ENCODE measurements around the gene AKNA. TPM values are rescaled to one million over a fixed set of nuclear protein-coding genes. Genes with fewer than 3 reads are reported as not detected.
"Not testable (repeated sequence)": the region's sequence is repeated elsewhere in the genome, so short reads cannot be mapped to it uniquely, and the experiment has no call there.

Gene AKNA
- total RNA-seq, 1 donor from 2014 or later = 7.1 TPM

- no peak for DNase-seq (ENCODE audit: missing footprints)
- no peak for ATAC-seq
- intact Hi-C loops (cut with DNase I) = no loop called here
Observed at GRCh38 chr9:114334490-114334889, 53.3 kb downstream of the AKNA start.

GRCh38 chr9:114333718-114334117 is 54.1 kb downstream of the AKNA start:
- ATAC-seq; intact Hi-C loops (cut with DNase I); DNase-seq (ENCODE audit: missing footprints): not testable (repeated sequence)

GRCh38 chr9:114332474-114333040 is 55.2 kb downstream of the AKNA start:
- intact Hi-C loops (cut with DNase I); DNase-seq (ENCODE audit: missing footprints); ATAC-seq: not testable (repeated sequence)

GRCh38 chr9:114331229-114332195 is 56.3 kb downstream of the AKNA start:
- DNase-seq (ENCODE audit: missing footprints); intact Hi-C loops (cut with DNase I); ATAC-seq: not testable (repeated sequence)

- intact Hi-C loops (cut with DNase I) = no loop called here
- ATAC-seq = no peak
Observed at GRCh38 chr9:114330636-114331035, 57.1 kb downstream of the AKNA start.

GRCh38 chr9:114329625-114330022 is 58.2 kb downstream of the AKNA start, which contains the start of gene ORM2:
Gene ORM2 (plus strand): TSS chr9:114329869. CDS start chr9:114329905, 36 bp downstream.
- ATAC-seq; DNase-seq (ENCODE audit: missing footprints); intact Hi-C loops (cut with DNase I): not testable (repeated sequence)

More at GRCh38 chr9:114330636-114331035, 57.1 kb downstream of the AKNA start:
- no peak for DNase-seq (ENCODE audit: missing footprints)

GRCh38 chr9:114328937-114329624 is 58.7 kb downstream of the AKNA start:
- ATAC-seq; intact Hi-C loops (cut with DNase I); DNase-seq (ENCODE audit: missing footprints): not testable (repeated sequence)

- ATAC-seq; DNase-seq (ENCODE audit: missing footprints); intact Hi-C loops (cut with DNase I): not testable (repeated sequence)
Observed at GRCh38 chr9:114328357-114328820, 59.4 kb downstream of the AKNA start.

GRCh38 chr9:114327749-114328148 is 60.0 kb downstream of the AKNA start:
- DNase-seq (ENCODE audit: missing footprints) = no peak
- intact Hi-C loops (cut with DNase I) = no loop called here
- ATAC-seq = no peak

GRCh38 chr9:114325684-114326254 is 62.0 kb downstream of the AKNA start:
- ATAC-seq; intact Hi-C loops (cut with DNase I); DNase-seq (ENCODE audit: missing footprints): not testable (repeated sequence)

- ATAC-seq; DNase-seq (ENCODE audit: missing footprints); intact Hi-C loops (cut with DNase I): not testable (repeated sequence)
Observed at GRCh38 chr9:114324965-114325364, 62.8 kb downstream of the AKNA start.

- DNase-seq (ENCODE audit: missing footprints) = no peak
- ATAC-seq = no peak
- intact Hi-C loops (cut with DNase I) = no loop called here
Observed at GRCh38 chr9:114324492-114324891, 63.3 kb downstream of the AKNA start.

GRCh38 chr9:114323849-114324248 is 63.9 kb downstream of the AKNA start:
- intact Hi-C loops (cut with DNase I); DNase-seq (ENCODE audit: missing footprints); ATAC-seq: not testable (repeated sequence)

GRCh38 chr9:114322831-114323531 is 64.8 kb downstream of the AKNA start, which contains the start of gene ORM1:
Gene ORM1 (plus strand): TSS chr9:114323098. CDS start chr9:114323134, 36 bp downstream.
- ATAC-seq = peak; percentile 31
- intact Hi-C loops (cut with DNase I); DNase-seq (ENCODE audit: missing footprints): not testable (repeated sequence)

GRCh38 chr9:114322160-114322818 is 65.5 kb downstream of the AKNA start:
- DNase-seq (ENCODE audit: missing footprints); intact Hi-C loops (cut with DNase I); ATAC-seq: not testable (repeated sequence)

- intact Hi-C loops (cut with DNase I) = no loop called here
- no peak for DNase-seq (ENCODE audit: missing footprints)
- no peak for ATAC-seq
Observed at GRCh38 chr9:114321759-114322158, 66.0 kb downstream of the AKNA start.

GRCh38 chr9:114320710-114321109 is 67.1 kb downstream of the AKNA start:
- ATAC-seq; DNase-seq (ENCODE audit: missing footprints); intact Hi-C loops (cut with DNase I): not testable (repeated sequence)

All from Right ventricle myocardium inferior (tissue), 1 donor.